ENCODE results near the gene ATP6V1G2.

DNA sequence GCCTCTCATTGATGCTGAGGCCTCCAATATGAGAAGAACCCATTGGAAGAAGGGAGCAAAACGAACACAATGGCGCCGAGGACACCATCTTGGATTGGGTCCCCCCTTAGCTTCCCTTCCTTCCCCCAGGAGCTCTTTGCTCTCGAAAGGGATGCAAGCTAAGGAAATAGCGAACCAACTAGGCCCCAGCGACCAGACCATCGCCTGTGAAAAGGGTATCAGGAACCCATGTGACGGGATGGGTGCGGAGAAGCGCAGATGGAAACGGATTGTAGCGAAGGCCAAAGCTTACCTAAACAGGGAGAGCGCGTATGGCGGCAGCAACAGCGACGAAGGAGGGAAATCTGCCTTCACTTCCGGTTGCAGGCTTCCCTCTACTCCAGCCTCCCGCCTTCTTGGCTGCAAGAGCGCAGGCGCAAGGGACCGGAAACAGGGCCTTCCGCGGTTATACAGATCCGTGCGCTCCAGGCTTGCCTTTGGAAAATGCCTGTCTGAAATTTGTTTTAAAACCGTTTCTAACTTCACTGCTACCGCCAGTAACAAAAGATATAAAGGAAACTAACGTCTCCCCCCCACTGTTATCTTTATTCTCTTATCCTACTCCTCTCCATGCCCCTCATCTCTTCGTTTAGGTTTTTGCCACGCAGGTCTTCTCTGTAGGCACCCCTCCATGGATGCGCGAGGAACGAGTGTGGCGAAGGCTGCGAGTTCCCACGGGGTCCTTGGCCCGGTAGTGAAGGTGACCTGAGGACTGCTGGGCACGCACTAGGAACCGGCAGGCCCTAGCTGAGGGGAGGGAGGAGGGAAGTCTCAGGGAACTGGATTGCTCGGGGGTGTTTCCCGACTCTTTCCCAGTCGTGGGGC is 4.5 kb downstream of the ATP6V1G2 start, which contains the start of gene DDX39B:
- TF ChIP-seq, protein P1, sequence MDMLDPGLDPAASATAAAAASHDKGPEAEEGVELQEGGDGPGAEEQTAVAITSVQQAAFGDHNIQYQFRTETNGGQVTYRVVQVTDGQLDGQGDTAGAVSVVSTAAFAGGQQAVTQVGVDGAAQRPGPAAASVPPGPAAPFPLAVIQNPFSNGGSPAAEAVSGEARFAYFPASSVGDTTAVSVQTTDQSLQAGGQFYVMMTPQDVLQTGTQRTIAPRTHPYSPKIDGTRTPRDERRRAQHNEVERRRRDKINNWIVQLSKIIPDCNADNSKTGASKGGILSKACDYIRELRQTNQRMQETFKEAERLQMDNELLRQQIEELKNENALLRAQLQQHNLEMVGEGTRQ (IDR thresholded peaks at IDR 0.05; ENCODE audit: low read length) = no peak
- TF ChIP-seq POLR2A (IDR thresholded peaks at IDR 0.05; ENCODE audit: control extremely low read depth in 1 of 2, low read depth in 2 of 2, low read length in 2 of 2) (peak; percentile 97 to 99), SUZ12 (IDR thresholded peaks at IDR 0.05; ENCODE audit: low read length) (no peak), TAF1 (IDR thresholded peaks at IDR 0.05; ENCODE audit: low read depth, low read length) (peak; percentile 99), HDAC2 (IDR thresholded peaks at IDR 0.05; ENCODE audit: borderline replicate concordance in 1 of 2, low read depth in 2 of 2, low read length in 2 of 2) (peak in 1 of 2 experiments; percentile 75; a peak in 1 of 4 replicates), CREB1 (IDR thresholded peaks at IDR 0.05) (peak; percentile 51; the same call in 1 of the 2 replicates), BRCA1 (IDR thresholded peaks at IDR 0.05; ENCODE audit: low read depth, low read length) (peak; percentile 18; the same call in 1 of the 2 replicates), GTF2F1 (IDR thresholded peaks at IDR 0.05; ENCODE audit: borderline replicate concordance, low read depth, low read length) (peak; percentile 88), SP1 (IDR thresholded peaks at IDR 0.05; ENCODE audit: low read depth, low read length) (peak; percentile 65; the same call in 1 of the 2 replicates)
- TF ChIP-seq, protein P2, sequence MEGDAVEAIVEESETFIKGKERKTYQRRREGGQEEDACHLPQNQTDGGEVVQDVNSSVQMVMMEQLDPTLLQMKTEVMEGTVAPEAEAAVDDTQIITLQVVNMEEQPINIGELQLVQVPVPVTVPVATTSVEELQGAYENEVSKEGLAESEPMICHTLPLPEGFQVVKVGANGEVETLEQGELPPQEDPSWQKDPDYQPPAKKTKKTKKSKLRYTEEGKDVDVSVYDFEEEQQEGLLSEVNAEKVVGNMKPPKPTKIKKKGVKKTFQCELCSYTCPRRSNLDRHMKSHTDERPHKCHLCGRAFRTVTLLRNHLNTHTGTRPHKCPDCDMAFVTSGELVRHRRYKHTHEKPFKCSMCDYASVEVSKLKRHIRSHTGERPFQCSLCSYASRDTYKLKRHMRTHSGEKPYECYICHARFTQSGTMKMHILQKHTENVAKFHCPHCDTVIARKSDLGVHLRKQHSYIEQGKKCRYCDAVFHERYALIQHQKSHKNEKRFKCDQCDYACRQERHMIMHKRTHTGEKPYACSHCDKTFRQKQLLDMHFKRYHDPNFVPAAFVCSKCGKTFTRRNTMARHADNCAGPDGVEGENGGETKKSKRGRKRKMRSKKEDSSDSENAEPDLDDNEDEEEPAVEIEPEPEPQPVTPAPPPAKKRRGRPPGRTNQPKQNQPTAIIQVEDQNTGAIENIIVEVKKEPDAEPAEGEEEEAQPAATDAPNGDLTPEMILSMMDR (IDR thresholded peaks at IDR 0.05; ENCODE audit: control extremely low read depth in 1 of 3, insufficient read depth in 1 of 3, low read depth in 1 of 3, low read length in 3 of 3) = no peak

Measured in H1 (cell line).